ENCODE measurements around the gene GRIN1.

DNA sequence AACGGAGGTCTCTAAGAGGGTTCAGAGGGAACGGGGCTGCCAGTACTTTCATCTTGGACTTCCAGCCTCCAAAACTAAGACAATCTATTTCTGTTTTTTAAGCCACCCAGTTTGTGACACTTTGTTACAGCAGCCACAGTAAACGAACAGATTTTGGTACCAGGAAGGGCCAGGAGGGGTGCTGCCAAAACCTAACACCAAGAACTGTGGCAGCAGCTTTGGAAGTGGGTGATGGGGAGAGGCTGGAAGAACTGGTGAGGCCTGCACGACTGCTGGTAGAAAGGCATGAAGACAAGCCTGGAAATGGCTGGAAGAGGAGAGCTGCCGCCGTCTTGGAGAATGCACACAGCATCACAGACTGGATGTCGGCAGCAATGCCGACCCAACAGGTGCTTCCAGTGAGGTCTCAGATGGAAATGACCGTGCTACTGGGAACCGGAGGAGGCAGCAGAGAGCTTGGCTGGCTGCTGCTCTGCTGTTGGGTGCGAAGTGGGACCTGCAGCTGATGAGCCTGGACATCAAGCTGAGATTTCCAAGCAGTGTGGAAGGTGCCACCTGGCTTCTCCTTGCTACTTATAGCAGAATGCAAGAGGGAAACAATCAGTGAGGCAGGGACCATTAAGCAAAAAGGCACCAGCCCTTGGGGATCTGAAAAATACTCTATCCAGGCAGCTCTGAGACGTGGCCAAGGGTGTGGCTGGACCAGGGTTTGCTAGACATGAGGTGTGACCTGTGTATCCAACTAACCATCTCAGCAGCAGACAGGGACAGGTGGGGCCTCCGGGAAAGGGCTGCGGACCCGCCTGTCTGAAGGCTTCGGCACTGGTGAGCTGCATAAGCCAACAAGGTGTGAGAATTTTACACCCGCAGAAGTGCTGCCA, 37.6 kb downstream of the GRIN1 start:
- peak; percentile 30 for TF ChIP-seq POLR2A (IDR thresholded peaks at IDR 0.05; ENCODE audit: low read length)
- no peak for TF ChIP-seq GATA1 (IDR thresholded peaks at IDR 0.05; ENCODE audit: low read depth, low read length)
